PC-3 (cell line): ENCODE data around the gene TRMT6.

Source experiments
- CTCF ChIP-seq: fragments of 300-600 bp; sonication (generic); conservative IDR thresholded peaks from 2 replicates; pipeline ENCODE4 v1.5.1; 2017; ENCODE audit warnings: antibody characterized with exemption, low read depth, mild to moderate bottlenecking, low read length
- EZH2 ChIP-seq: fragments of 300-600 bp; sonication (generic); IDR thresholded peaks from one replicate; pipeline ENCODE4 v1.6.1; 2017; ENCODE audit warnings: antibody characterized with exemption, mild to moderate bottlenecking, low read length; ENCODE audit not compliant: unreplicated experiment
- EZH2phosphoT487 ChIP-seq: fragments of 300-600 bp; sonication (generic); IDR thresholded peaks from 2 replicates; pipeline ENCODE4 v1.6.1; 2018; ENCODE audit warnings: mild to moderate bottlenecking, antibody characterized with exemption, low read length, borderline replicate concordance

GRCh38 chr20:5913166-5913565, 37.2 kb downstream of the TRMT6 start:
- TF ChIP-seq CTCF (no peak), EZH2 (no peak), EZH2phosphoT487 (no peak)
